Measurements from ENCODE around the gene TFCP2L1.

TFCP2L1 gene

GRCh38 chr2:121263996-121264715 lies 20.8 kb downstream of the TFCP2L1 start:
- no peak for DNase-seq

GRCh38 chr2:121260370-121261154 lies 24.4 kb downstream of the TFCP2L1 start:
- DNase-seq = no peak

- DNase-seq = no peak
Observed at GRCh38 chr2:121258051-121258450, 27.0 kb downstream of the TFCP2L1 start.

- DNase-seq = no peak
Observed at GRCh38 chr2:121257480-121257840, 27.5 kb downstream of the TFCP2L1 start.

- DNase-seq = no peak
Observed at GRCh38 chr2:121256720-121257479, 28.1 kb downstream of the TFCP2L1 start.

GRCh38 chr2:121255358-121255757 lies 29.6 kb downstream of the TFCP2L1 start:
- no peak for DNase-seq

GRCh38 chr2:121254748-121255147 lies 30.3 kb downstream of the TFCP2L1 start:
- DNase-seq = no peak

- no peak for DNase-seq
Observed at GRCh38 chr2:121253674-121254240, 31.2 kb downstream of the TFCP2L1 start.

GRCh38 chr2:121253021-121253673 lies 31.9 kb downstream of the TFCP2L1 start:
- DNase-seq = no peak

GRCh38 chr2:121251497-121251896 lies 33.5 kb downstream of the TFCP2L1 start:
- no peak for DNase-seq

- no peak for DNase-seq
Observed at GRCh38 chr2:121248766-121249343, 36.1 kb downstream of the TFCP2L1 start.

GRCh38 chr2:121247971-121248370 lies 37.0 kb downstream of the TFCP2L1 start:
- no peak for DNase-seq

GRCh38 chr2:121247534-121247933 lies 37.5 kb downstream of the TFCP2L1 start:
- DNase-seq = no peak

- DNase-seq = no peak
Observed at GRCh38 chr2:121246704-121247255, 38.2 kb downstream of the TFCP2L1 start.

GRCh38 chr2:121245913-121246312 lies 39.1 kb downstream of the TFCP2L1 start:
- DNase-seq = no peak

- no peak for DNase-seq
Observed at GRCh38 chr2:121245120-121245820, 39.7 kb downstream of the TFCP2L1 start.

- DNase-seq = no peak
Observed at GRCh38 chr2:121244616-121245015, 40.4 kb downstream of the TFCP2L1 start.

- DNase-seq = no peak
Observed at GRCh38 chr2:121243821-121244460, 41.1 kb downstream of the TFCP2L1 start.

- DNase-seq = no peak
Observed at GRCh38 chr2:121242976-121243375, 42.0 kb downstream of the TFCP2L1 start.

GRCh38 chr2:121242175-121242875 lies 42.7 kb downstream of the TFCP2L1 start:
- no peak for DNase-seq

Data from T-helper 9 cell (primary cell).